SKM-1 treated with dmso at 0.1 percent for 144 hours (cell line): ENCODE results near the gene PSG6.
"Not testable (repeated sequence)": the region's sequence is repeated elsewhere in the genome, so short reads cannot be mapped to it uniquely, and the experiment has no call there.

Experiments used
- DNase-seq: peaks from one replicate; lab custom pipeline; 2025; ENCODE audit not compliant: unreplicated experiment; lab: John Stamatoyannopoulos, UW

The PSG6 gene

GRCh38 chr19:42917634-42918033 lies at the start of gene PSG6:
Gene PSG6 (minus strand): TSS chr19:42917894. CDS start chr19:42917792, 102 bp downstream.
- not testable (repeated sequence) for DNase-seq

DNA sequence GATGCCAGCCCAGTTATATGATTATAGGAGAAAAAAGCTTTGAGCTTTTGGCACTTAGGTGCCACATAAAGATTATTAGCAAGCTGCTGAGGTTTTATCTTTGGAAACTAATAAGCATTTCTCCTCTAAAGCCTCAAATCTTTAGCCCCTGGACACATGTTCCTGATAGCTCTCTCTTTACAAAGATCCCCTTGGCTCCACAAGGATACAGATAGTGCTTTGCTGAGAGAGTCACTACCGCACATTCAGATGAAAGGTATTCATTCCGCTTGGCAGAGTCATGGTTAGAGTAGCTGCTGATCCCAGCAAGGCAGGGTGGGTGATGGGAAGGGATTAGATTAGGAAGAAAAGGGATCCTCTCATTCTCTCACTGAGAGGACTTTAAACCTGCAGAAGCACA lies 47.5 kb upstream of the PSG6 start:
- no peak for DNase-seq

DNA sequence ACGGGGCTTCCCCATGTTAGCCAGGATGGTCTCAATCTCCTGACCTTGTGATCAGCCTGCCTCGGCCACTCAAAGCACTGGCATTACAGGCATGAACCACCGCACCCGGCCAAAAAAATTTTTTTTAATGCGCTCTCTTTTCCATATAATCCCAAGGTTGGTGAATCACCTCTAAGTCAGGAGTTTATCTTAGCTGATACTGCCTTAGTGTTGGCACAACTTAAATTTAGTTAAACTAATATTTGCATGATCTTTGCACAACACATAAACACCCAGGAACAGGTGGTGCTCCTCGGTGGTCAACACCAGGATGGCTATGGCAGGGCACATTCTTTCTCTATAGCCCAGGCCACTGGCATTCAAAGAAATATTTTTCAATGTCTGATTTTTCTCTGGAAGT lies 43.4 kb upstream of the PSG6 start:
- DNase-seq, result no peak

- DNase-seq, result not testable (repeated sequence)
Measured at GRCh38 chr19:42952126-42952525, 34.4 kb upstream of the PSG6 start.

GRCh38 chr19:42951476-42951875 lies 33.8 kb upstream of the PSG6 start:
- not testable (repeated sequence) for DNase-seq

DNA sequence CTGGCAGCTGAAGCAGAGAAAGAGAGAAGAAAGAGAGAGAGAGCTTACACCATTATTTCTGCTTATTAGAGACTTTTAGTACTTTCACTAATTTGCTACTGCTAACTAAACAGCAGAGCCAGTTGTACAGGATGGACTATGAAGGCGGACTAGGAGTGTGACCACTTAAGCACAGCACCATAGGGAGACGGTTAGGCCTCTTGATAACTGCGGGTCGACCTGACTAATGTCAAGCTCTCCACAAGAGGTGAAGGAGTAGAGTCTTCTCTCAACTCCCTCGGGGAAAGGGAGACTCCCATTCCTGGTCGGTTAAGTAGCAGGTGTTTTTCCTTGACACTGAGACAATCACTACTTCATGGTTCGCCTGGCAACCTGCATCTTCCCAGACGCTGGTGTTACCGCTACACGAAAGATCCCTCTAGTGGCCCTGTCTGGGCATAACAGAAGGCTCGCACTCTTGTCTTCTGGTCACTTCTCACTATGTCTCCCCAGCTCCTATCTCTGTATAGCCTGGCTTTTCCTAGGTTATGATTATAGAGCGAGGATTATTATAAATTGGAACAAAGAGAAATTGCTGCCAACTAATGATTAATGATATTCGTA lies 24.6 kb upstream of the PSG6 start:
- no peak for DNase-seq

DNA sequence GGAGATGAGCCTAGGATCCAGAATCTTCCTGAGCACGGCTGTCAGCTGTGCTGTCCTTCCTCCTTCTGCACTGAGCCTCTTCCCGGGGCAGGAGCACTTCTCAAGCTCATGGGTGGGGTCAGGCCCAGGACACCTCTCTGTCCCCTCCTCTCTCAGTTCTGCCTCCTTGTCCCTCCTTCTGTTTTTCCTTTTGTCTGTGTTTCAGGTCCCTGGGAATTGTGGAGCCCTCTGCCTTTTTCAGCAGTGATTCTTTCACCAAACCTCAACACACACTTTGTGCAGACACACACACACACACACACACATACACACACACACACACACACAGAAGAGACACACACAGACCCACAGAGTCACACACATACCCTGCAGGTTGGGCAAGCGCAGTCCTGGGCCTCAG lies 19.4 kb upstream of the PSG6 start, which contains the start of gene PSG7:
PSG7 (minus strand) TSS at position 101 of the 400 bp plus-strand sequence. CDS start 131 bp downstream, outside the sequence.
- DNase-seq, result not testable (repeated sequence)

- DNase-seq, result not testable (repeated sequence)
Measured at GRCh38 chr19:42934726-42935125, 17.0 kb upstream of the PSG6 start.

GRCh38 chr19:42934183-42934582 lies 16.5 kb upstream of the PSG6 start:
- DNase-seq, result not testable (repeated sequence)

DNA sequence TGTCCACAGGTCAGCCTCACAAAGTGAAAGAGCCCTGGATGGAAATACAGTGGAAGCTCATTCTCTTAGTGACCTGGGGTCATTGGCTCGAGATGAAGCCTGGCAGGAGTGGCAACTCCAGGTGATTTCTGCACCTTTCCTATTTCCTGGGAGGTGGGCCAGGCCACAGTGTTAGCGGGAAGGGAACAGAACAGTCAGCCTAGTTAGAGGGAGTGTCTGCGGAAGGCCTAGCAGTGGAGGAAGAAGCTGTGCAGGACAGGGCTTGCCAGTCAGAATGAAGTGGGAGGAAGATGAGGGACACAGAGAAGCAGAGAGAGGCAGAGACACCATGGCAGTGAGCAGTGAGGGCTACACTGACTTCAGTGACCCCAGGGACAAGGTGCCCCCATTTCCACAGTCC lies 15.7 kb upstream of the PSG6 start:
- not testable (repeated sequence) for DNase-seq

- DNase-seq, result not testable (repeated sequence)
Measured at GRCh38 chr19:42932485-42933101, 14.9 kb upstream of the PSG6 start.

DNA sequence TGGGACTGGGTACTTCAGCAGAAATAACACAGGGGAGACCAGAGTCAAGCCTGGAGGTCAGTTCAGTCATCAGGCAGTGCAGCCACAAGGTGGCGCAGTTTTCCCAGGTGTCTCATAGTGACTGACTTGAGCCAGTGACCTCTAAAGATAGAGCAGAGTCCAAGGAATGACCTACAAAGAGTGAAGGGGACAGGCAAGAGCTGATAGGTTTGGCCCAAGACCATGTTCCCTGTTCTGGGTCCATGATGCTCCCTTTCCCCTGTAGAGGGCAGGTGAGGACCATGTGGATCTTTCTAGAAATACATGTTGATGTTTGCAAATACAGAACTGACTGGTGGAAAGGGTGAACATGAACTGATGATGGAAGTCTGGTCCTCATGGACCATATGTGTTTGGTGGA lies 12.5 kb upstream of the PSG6 start:
- DNase-seq, result not testable (repeated sequence)

DNA sequence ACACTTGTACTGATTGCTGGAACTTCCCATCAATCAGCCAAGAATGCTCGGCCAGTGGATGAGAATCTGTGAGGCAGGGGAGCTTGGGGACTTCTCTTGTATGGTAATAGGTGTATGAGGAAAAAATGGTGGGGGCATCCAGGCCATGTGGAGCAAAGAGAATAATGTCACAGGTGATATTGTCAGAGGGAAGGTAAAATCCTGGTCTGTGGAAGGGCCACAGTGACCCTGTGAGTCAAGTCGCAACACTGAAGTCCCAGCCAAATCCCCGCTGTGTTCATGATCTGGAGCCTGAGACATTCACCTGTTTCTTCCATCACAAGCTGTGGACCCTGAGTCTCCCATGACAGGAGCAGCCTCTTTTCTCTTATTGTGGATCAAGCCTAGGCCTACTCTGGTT lies 11.2 kb upstream of the PSG6 start:
- no peak for DNase-seq

GRCh38 chr19:42926781-42927180 lies 9.1 kb upstream of the PSG6 start:
- DNase-seq, result no peak

- not testable (repeated sequence) for DNase-seq
Measured at GRCh38 chr19:42923106-42923505, 5.4 kb upstream of the PSG6 start.

- not testable (repeated sequence) for DNase-seq
Measured at GRCh38 chr19:42920971-42921370, 3.3 kb upstream of the PSG6 start.

DNA sequence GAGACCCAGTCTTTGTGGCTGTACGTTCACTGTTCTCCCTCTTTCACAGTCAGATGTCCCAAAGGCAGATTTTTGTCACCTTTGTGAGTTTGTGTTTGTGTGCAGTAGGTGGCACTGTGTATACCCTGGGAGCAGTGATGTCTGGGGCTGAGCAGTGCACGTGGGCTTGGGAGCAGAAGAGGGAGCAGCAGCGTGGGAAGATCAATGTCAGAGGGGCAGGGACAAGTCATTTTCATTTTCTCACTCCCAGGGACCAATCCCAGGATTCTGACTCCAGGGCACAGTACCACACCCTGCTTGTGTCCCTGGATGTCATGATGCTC lies 2.0 kb upstream of the PSG6 start:
- no peak for DNase-seq

- not testable (repeated sequence) for DNase-seq
Measured at GRCh38 chr19:42919070-42919756, 1.5 kb upstream of the PSG6 start.

GRCh38 chr19:42918377-42919069 lies 829 bp upstream of the PSG6 start:
- not testable (repeated sequence) for DNase-seq

DNA sequence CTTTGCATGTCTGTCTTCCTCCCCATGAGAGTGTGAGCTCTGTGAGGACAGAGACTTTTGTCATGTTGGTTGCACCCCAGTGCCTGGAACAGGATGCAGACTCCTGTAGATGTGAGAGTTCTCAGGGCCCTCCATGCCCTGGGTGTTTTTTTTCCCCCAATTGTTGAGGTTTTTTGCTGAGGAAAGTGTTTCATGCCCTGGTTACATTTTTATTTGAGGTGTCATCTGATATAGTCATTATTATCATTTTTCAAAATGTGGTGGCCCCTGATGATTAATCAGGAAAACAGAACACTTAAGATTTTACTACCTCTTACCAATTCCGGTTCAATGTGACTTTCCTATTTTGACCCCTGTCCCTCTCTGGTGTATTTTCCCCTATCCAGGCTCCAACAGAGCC lies 763 bp downstream of the PSG6 start:
- DNase-seq, result not testable (repeated sequence)

DNA sequence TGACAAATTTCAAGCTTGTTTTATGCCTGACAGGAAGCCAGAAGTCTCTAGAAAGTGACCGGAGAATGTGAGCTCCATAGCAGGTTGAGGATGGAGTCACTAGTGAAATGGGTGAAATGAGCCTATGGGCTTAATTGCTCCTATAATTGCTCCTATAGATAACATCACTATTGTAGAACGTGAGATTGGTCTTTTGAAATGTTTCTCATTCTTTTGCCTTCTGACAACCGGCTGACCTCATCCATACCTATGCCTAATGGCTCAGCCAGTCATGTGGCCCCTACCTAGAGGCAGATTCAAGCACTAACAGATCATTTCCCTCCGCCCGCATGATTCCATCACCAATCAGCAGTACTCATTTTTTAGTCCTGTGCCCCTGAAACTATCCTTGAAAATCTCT lies 4.2 kb downstream of the PSG6 start:
- DNase-seq, result not testable (repeated sequence)

- DNase-seq, result not testable (repeated sequence)
Measured at GRCh38 chr19:42912941-42913340, 4.8 kb downstream of the PSG6 start.
